H9 (cell line): Measurements from ENCODE around the gene LRP2BP. TPM values are rescaled to one million over a fixed set of nuclear protein-coding genes. Genes with fewer than 3 reads are reported as not detected.

Experiments
- DNase-seq: peaks from one replicate; pipeline ENCODE4 v3.0.0-alpha.2; 2017
- H2AFZ ChIP-seq: one replicate; pipeline ENCODE4 v1.6.1; 2013; ENCODE audit warnings: mild to moderate bottlenecking, low read length, control low read depth, moderate library complexity
- H2AK5ac ChIP-seq: 2 replicates; pipeline ENCODE4 v1.6.1; 2013; ENCODE audit warnings: low read length, control low read depth, mixed read lengths; ENCODE audit not compliant: insufficient read length
- H2BK120ac ChIP-seq: one replicate; pipeline ENCODE4 v1.6.1; 2013; ENCODE audit warnings: low read depth, mild to moderate bottlenecking, low read length, control low read depth, inconsistent platforms; ENCODE audit not compliant: poor library complexity, severe bottlenecking
- H2BK12ac ChIP-seq: 2 replicates; pipeline ENCODE4 v1.6.1; 2013; ENCODE audit warnings: low read length, control low read depth, mixed read lengths, low read depth; ENCODE audit not compliant: insufficient read length
- H2BK15ac ChIP-seq: 2 replicates; pipeline ENCODE4 v1.6.1; 2013; ENCODE audit warnings: low read depth, low read length, control low read depth
- H2BK20ac ChIP-seq: one replicate; pipeline ENCODE4 v1.6.1; 2013; ENCODE audit warnings: low read depth, mild to moderate bottlenecking, low read length, control low read depth, inconsistent platforms; ENCODE audit not compliant: poor library complexity, severe bottlenecking
- H2BK5ac ChIP-seq: 2 replicates; pipeline ENCODE4 v1.6.1; 2013; ENCODE audit warnings: low read length, control low read depth, mixed read lengths; ENCODE audit not compliant: insufficient read length
- H3K14ac ChIP-seq: 2 replicates; pipeline ENCODE4 v1.6.1; 2013; ENCODE audit warnings: low read length, control low read depth; ENCODE audit not compliant: insufficient read depth
- H3K18ac ChIP-seq: 2 replicates; pipeline ENCODE4 v1.6.1; 2013; ENCODE audit warnings: low read depth, mild to moderate bottlenecking, mixed read lengths, low read length, control low read depth; ENCODE audit not compliant: insufficient read length
- H3K23ac ChIP-seq: 2 replicates; pipeline ENCODE4 v1.6.1; 2013; ENCODE audit warnings: low read length, control low read depth, mixed read lengths, low read depth; ENCODE audit not compliant: insufficient read length
- H3K23me2 ChIP-seq: 2 replicates; pipeline ENCODE4 v1.6.1; 2013; ENCODE audit warnings: low read depth, mild to moderate bottlenecking, mixed read lengths, low read length, control low read depth; ENCODE audit not compliant: insufficient read length, poor library complexity, severe bottlenecking
- H3K27ac ChIP-seq: 2 replicates; pipeline ENCODE4 v1.5.1; 2013; ENCODE audit warnings: low read length, control low read depth, mixed read lengths, low read depth; ENCODE audit not compliant: insufficient read length
- H3K27me3 ChIP-seq: 2 replicates; pipeline ENCODE4 v1.6.1; 2013; ENCODE audit warnings: low read length, control low read depth, inconsistent platforms; ENCODE audit not compliant: insufficient read depth
- H3K4ac ChIP-seq: 2 replicates; pipeline ENCODE4 v1.6.1; 2013; ENCODE audit warnings: low read depth, mild to moderate bottlenecking, control low read depth, inconsistent platforms, low read length, moderate library complexity
- H3K4me1 ChIP-seq: 2 replicates; pipeline ENCODE4 v1.6.1; 2013; ENCODE audit warnings: low read length, control low read depth, inconsistent platforms; ENCODE audit not compliant: insufficient read depth
- H3K4me2 ChIP-seq: 2 replicates; pipeline ENCODE4 v1.6.1; 2013; ENCODE audit warnings: low read length, control low read depth, mixed read lengths; ENCODE audit not compliant: insufficient read length, insufficient read depth
- H3K56ac ChIP-seq: 2 replicates; pipeline ENCODE4 v1.6.1; 2013; ENCODE audit warnings: low read depth, mild to moderate bottlenecking, mixed read lengths, low read length, control low read depth; ENCODE audit not compliant: insufficient read length
- H3K79me1 ChIP-seq: 2 replicates; pipeline ENCODE4 v1.6.1; 2013; ENCODE audit warnings: low read depth, mild to moderate bottlenecking, moderate library complexity, low read length, control low read depth, inconsistent platforms; ENCODE audit not compliant: insufficient read depth, poor library complexity, severe bottlenecking
- H3K79me2 ChIP-seq: 2 replicates; pipeline ENCODE4 v1.6.1; 2013; ENCODE audit warnings: low read length, control low read depth, inconsistent platforms; ENCODE audit not compliant: insufficient read depth
- H3K9ac ChIP-seq: 2 replicates; pipeline ENCODE4 v1.6.1; 2013; ENCODE audit warnings: low read length, control low read depth, mixed read lengths; ENCODE audit not compliant: insufficient read length; ENCODE audit errors: extremely low read depth
- H3K9me3 ChIP-seq: one replicate; pipeline ENCODE4 v1.6.1; 2013; ENCODE audit warnings: low read depth, low read length, inconsistent platforms; ENCODE audit not compliant: control insufficient read depth
- H3T11ph ChIP-seq: one replicate; pipeline ENCODE4 v1.6.1; 2013; ENCODE audit warnings: mild to moderate bottlenecking, low read length, control low read depth, inconsistent platforms
- H4K20me1 ChIP-seq: one replicate; pipeline ENCODE4 v1.6.1; 2013; ENCODE audit not compliant: control insufficient read depth, insufficient read length, insufficient read depth
- H4K5ac ChIP-seq: 2 replicates; pipeline ENCODE4 v1.6.1; 2013; ENCODE audit warnings: low read depth, mild to moderate bottlenecking, mixed read lengths, low read length, control low read depth; ENCODE audit not compliant: insufficient read length
- H4K8ac ChIP-seq: replicated peaks from 2 replicates; pipeline ENCODE4 v1.6.1; 2013; ENCODE audit warnings: low read length, control low read depth, mixed read lengths, low read depth; ENCODE audit not compliant: insufficient read length
- H4K91ac ChIP-seq: 2 replicates; pipeline ENCODE4 v1.6.1; 2013; ENCODE audit warnings: low read depth, mild to moderate bottlenecking, moderate library complexity, mixed read lengths, low read length, control low read depth; ENCODE audit not compliant: insufficient read length
- H3K27ac Mint-ChIP-seq, 3 experiments: 2 replicates in 2 of 3; 3 replicates in 1 of 3; pipeline ENCODE4 v1.8.0; 2020 to 2021; ENCODE audit warnings: mixed read lengths in 3 of 3, mild to moderate bottlenecking in 1 of 3, moderate library complexity in 1 of 3
- H3K27me3 Mint-ChIP-seq: 2 replicates; pipeline ENCODE4 v1.8.0; 2021; ENCODE audit warnings: low read depth, mild to moderate bottlenecking, moderate library complexity, mixed read lengths
- H3K36me3 Mint-ChIP-seq, 3 experiments: 2 replicates in 2 of 3; 3 replicates in 1 of 3; pipeline ENCODE4 v1.8.0; 2020 to 2021; ENCODE audit warnings: low read depth in 3 of 3, mixed read lengths in 3 of 3; ENCODE audit not compliant: insufficient read depth in 1 of 3
- H3K4me1 Mint-ChIP-seq, 2 experiments: 2 replicates each; pipeline ENCODE4 v1.8.0; 2020; ENCODE audit warnings: mixed read lengths in 2 of 2
- H3K4me3 Mint-ChIP-seq, 2 experiments: 2 replicates in 1 of 2; 3 replicates in 1 of 2; pipeline ENCODE4 v1.8.0; 2020 to 2021; ENCODE audit warnings: mild to moderate bottlenecking in 2 of 2, mixed read lengths in 2 of 2, moderate library complexity in 1 of 2
- H3K9me3 Mint-ChIP-seq, 2 experiments: 2 replicates in 1 of 2; 3 replicates in 1 of 2; pipeline ENCODE4 v1.8.0; 2020; ENCODE audit warnings: mild to moderate bottlenecking in 2 of 2, mixed read lengths in 2 of 2, moderate library complexity in 1 of 2
- CTCF ChIP-seq: fragments of 200-600 bp; sonication (generic); conservative IDR thresholded peaks from 3 replicates; pipeline ENCODE4 v1.8.0; 2021; ENCODE audit warnings: antibody characterized with exemption, mild to moderate bottlenecking
- WGBS: extraction: QIAGEN DNeasy Blood & Tissue Kit; methylation state at CpG from one replicate; pipeline ENCODE4 v1.1.7; 2013; ENCODE audit warnings: missing lambda C conversion rate, low lambda C conversion rate, mixed read lengths; ENCODE audit not compliant: insufficient read length; ENCODE audit errors: extremely low coverage; 5-methylcytosine and 5-hydroxymethylcytosine counted together
- total RNA-seq: library from RNA; stranded (reverse); gene quantifications from 2 replicates; pipeline ENCODE4 v1.2.1, GENCODE V29; 2021

Gene LRP2BP
- total RNA-seq, 1 experiment from 2014 or later, result 0.46 TPM

GRCh38 chr4:185341377-185341776 lies 54.3 kb downstream of the LRP2BP start:
- H3K79me2 ChIP-seq, result no peaks in the 10 kb centered on the region
- H4K20me1 ChIP-seq, result no peaks in the 10 kb centered on the region
- no peak overlapping the region for H3K23ac ChIP-seq
- no peak overlapping the region for H2BK12ac ChIP-seq
- H3K27ac Mint-ChIP-seq, result no peak overlapping the region
- H3K4me3 Mint-ChIP-seq, result no peak overlapping the region
- no peak overlapping the region for H2BK120ac ChIP-seq
- H4K8ac ChIP-seq, result no peak overlapping the region
- peaks cover 3 to 7% of the 10 kb centered on the region in 2 experiments; a peak in 4 of 5 replicates for H3K9me3 Mint-ChIP-seq
- H3K14ac ChIP-seq, result no peak overlapping the region
- no peak overlapping the region for H3K4ac ChIP-seq
- no peak overlapping the region for H3K27ac ChIP-seq
- H3K79me1 ChIP-seq, result peaks cover 3% of the 10 kb centered on the region
- no peaks in the 10 kb centered on the region for H3K27me3 ChIP-seq
- TF ChIP-seq CTCF, result no peak
- H3K9ac ChIP-seq, result no peak overlapping the region
- no peak for DNase-seq
- no peak overlapping the region for H4K91ac ChIP-seq
- no peak overlapping the region for H2BK20ac ChIP-seq
- H2BK15ac ChIP-seq, result no peak overlapping the region
- no peak overlapping the region for H4K5ac ChIP-seq
- no peak overlapping the region for H3K56ac ChIP-seq
- no peaks in the 10 kb centered on the region for H3K27me3 Mint-ChIP-seq
- no peaks in the 10 kb centered on the region for H3K4me1 Mint-ChIP-seq
- no peaks in the 10 kb centered on the region for H3K9me3 ChIP-seq
- H3K4me2 ChIP-seq, result no peak overlapping the region
- H2AK5ac ChIP-seq, result no peak overlapping the region
- H2AFZ ChIP-seq, result no peak overlapping the region
- no peak overlapping the region for H3K18ac ChIP-seq
- H3K23me2 ChIP-seq, result no peaks in the 10 kb centered on the region
- H2BK5ac ChIP-seq, result no peak overlapping the region
- no peaks in the 10 kb centered on the region for H3K4me1 ChIP-seq
- no peak overlapping the region for H3T11ph ChIP-seq
- peaks cover 6 to 56% (median 44%) of the 10 kb centered on the region in 3 experiments; a peak in 6 of 7 replicates for H3K36me3 Mint-ChIP-seq
- no CpG with 5 or more reads among the region's 2 CpGs for WGBS
